ENCODE data around the gene LRRC31. TPM values are rescaled to one million over a fixed set of nuclear protein-coding genes. Genes with fewer than 3 reads are reported as not detected.

Gene LRRC31
- total RNA-seq (not detected), polyA plus RNA-seq (not detected)

DNA sequence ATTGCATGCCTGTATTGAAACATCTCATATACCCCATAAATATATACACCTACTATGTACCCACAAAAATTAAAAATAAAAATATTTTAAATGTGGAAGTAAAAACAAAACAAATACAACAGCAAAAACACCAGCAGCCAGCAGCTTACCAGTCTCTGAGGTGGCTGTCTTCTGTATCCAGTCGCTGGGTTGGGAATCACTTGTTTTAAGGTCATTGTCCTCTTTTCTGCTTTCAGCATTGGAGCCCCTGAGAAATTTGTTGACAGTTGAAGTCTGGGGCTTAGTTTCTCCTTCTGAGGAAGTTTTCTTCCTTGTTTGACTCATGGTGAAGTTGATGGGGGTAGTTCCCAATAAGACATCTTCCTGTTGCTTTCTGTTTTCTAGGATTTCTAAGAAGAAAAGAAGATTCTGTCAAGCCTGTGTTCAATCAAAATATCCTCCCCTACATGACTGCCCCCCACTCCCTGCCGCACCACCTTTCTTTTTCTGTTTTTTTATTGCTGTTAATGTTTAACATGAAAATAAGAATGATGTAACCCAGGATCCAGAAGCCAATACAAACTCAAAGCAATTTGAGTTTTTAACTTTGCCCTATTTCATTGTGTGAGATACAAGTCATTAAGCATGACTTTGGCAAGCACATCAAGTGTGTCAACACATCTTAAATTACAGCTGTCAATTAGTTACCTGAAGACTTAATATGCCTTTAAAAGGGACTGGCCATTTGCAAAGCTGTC is at the start of gene LRRC31:
LRRC31 (minus strand) TSS at position 452 of the 737 bp plus-strand sequence; CDS start at position 324, 128 bp downstream.
- peak within 1 kb of the TSS in 3 of 7 donors; percentile 36 to 73 (median 47) for H3K27ac Mint-ChIP-seq
- Histone ChIP-seq H3K27me3 (ENCODE audit: insufficient read depth, low read length) (peaks cover 4% of the 10 kb centered on the region), H3K4me1 (ENCODE audit: insufficient read depth, low read length) (peaks cover 15% of the 10 kb centered on the region), H3K36me3 (ENCODE audit: insufficient read depth, low read length) (no peaks in the 10 kb centered on the region), H3K4me3 (ENCODE audit: low read length in 2 of 2) (no peak within 1 kb of the TSS), H3K27ac (ENCODE audit: low read depth, low read length) (no peak within 1 kb of the TSS), H3K9me3 (ENCODE audit: control insufficient read depth in 1 of 2, low read length in 2 of 2) (no peaks in the 10 kb centered on the region)
- intact Hi-C loops (cut with micrococcal nuclease) = loop anchor here (10.0 kb wide), 2 partner anchors 225 to 405 kb away; no protein-coding TSS in a partner anchor
- ChIA-PET CTCF (ENCODE audit: partially characterized antibody) (no interaction called here), POLR2A (ENCODE audit: partially characterized antibody) (interaction anchor here (1.8 kb wide), 1 partner anchor 97 kb away, joined by 12 read pairs; the partner anchor contains the start of gene SEC62)
- H3K27me3 Mint-ChIP-seq = peaks cover 0 to under 1% of the 10 kb centered on the region in 2 donors
- H3K9me3 Mint-ChIP-seq = no peaks in the 10 kb centered on the region
- H3K4me1 Mint-ChIP-seq = peaks cover 12 to 27% (median 15%) of the 10 kb centered on the region in 4 donors
- H3K4me3 Mint-ChIP-seq = no peak within 1 kb of the TSS
- no peaks in the 10 kb centered on the region for H3K36me3 Mint-ChIP-seq
- no peak for DNase-seq

- Histone ChIP-seq H3K36me3 (ENCODE audit: insufficient read depth, low read length) (no peaks in the 10 kb centered on the region), H3K4me1 (ENCODE audit: insufficient read depth, low read length) (no peaks in the 10 kb centered on the region), H3K4me3 (ENCODE audit: low read length in 2 of 2) (no peak overlapping the region), H3K27me3 (ENCODE audit: insufficient read depth, low read length) (no peaks in the 10 kb centered on the region), H3K9me3 (ENCODE audit: control insufficient read depth in 1 of 2, low read length in 2 of 2) (no peaks in the 10 kb centered on the region), H3K27ac (ENCODE audit: low read depth, low read length) (no peak overlapping the region)
- intact Hi-C loops (cut with micrococcal nuclease) = no loop called here
- Mint-ChIP-seq H3K4me3 (no peak overlapping the region), H3K27me3 (peaks cover 0 to 2% of the 10 kb centered on the region in 2 donors), H3K9me3 (peaks cover 0 to 2% (median 0%) of the 10 kb centered on the region in 8 donors), H3K4me1 (no peaks in the 10 kb centered on the region), H3K27ac (no peak overlapping the region), H3K36me3 (no peaks in the 10 kb centered on the region)
- no peak for DNase-seq
- ChIA-PET CTCF (ENCODE audit: partially characterized antibody) (interaction anchor here (1.0 kb wide), 1 partner anchor 52 kb away, joined by 4 read pairs; no protein-coding TSS in a partner anchor), POLR2A (ENCODE audit: partially characterized antibody) (no interaction called here)
These were observed 44.6 kb upstream of the LRRC31 start for GRCh38 chr3:169914321-169914720.

DNA sequence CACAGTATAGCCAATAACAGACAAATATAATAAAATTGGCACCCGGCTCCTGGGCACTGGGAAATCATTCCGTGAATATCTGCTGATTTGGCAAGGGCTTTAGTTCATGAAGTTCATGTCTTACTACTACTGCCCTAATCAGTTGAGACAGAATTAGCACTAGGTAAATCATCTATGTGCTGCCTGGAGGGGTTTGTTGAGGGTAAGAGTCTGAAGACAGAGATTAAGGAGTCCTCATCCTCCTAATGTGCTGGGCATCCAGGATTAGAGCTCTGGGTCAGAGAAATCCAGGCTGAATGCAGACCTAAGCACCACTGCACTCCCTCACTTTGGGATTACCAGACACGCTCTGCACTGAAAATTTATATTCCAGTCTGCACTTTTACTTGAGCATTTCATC is 43.6 kb upstream of the LRRC31 start:
- H3K36me3 ChIP-seq (ENCODE audit: insufficient read depth, low read length) = no peaks in the 10 kb centered on the region
- intact Hi-C loops (cut with micrococcal nuclease) = no loop called here
- ChIA-PET CTCF (ENCODE audit: partially characterized antibody) (no interaction called here), POLR2A (ENCODE audit: partially characterized antibody) (no interaction called here)
- H3K4me3 ChIP-seq (ENCODE audit: low read length in 2 of 2) = no peak overlapping the region
- Mint-ChIP-seq H3K27me3 (peaks cover 2 to 3% of the 10 kb centered on the region in 2 donors), H3K4me3 (no peak overlapping the region), H3K27ac (no peak overlapping the region), H3K9me3 (peaks cover 0 to 2% (median 0%) of the 10 kb centered on the region in 8 donors), H3K36me3 (no peaks in the 10 kb centered on the region), H3K4me1 (no peaks in the 10 kb centered on the region)
- H3K27me3 ChIP-seq (ENCODE audit: insufficient read depth, low read length) = no peaks in the 10 kb centered on the region
- no peak overlapping the region for H3K27ac ChIP-seq (ENCODE audit: low read depth, low read length)
- no peak for DNase-seq
- H3K9me3 ChIP-seq (ENCODE audit: control insufficient read depth in 1 of 2, low read length in 2 of 2) = no peaks in the 10 kb centered on the region
- no peaks in the 10 kb centered on the region for H3K4me1 ChIP-seq (ENCODE audit: insufficient read depth, low read length)

- H3K27ac ChIP-seq (ENCODE audit: low read depth, low read length) = no peak within 1 kb of the TSS
- ChIA-PET CTCF (ENCODE audit: partially characterized antibody) (no interaction called here), POLR2A (ENCODE audit: partially characterized antibody) (no interaction called here)
- H3K36me3 ChIP-seq (ENCODE audit: insufficient read depth, low read length) = no peaks in the 10 kb centered on the region
- Mint-ChIP-seq H3K4me1 (no peaks in the 10 kb centered on the region), H3K4me3 (no peak within 1 kb of the TSS), H3K27me3 (peaks cover 2 to 3% of the 10 kb centered on the region in 2 donors), H3K36me3 (no peaks in the 10 kb centered on the region), H3K9me3 (no peaks in the 10 kb centered on the region), H3K27ac (no peak within 1 kb of the TSS)
- no peak for DNase-seq
- no peak within 1 kb of the TSS for H3K4me3 ChIP-seq (ENCODE audit: low read length in 2 of 2)
- intact Hi-C loops (cut with micrococcal nuclease) = no loop called here
- H3K9me3 ChIP-seq (ENCODE audit: control insufficient read depth in 1 of 2, low read length in 2 of 2) = no peaks in the 10 kb centered on the region
- no peaks in the 10 kb centered on the region for H3K4me1 ChIP-seq (ENCODE audit: insufficient read depth, low read length)
- no peaks in the 10 kb centered on the region for H3K27me3 ChIP-seq (ENCODE audit: insufficient read depth, low read length)
These were observed 41.5 kb upstream of the LRRC31 start, which contains the start of gene SAMD7 for GRCh38 chr3:169911272-169911671. SAMD7 (plus strand) TSS chr3:169911572; CDS start chr3:169919499, 7,927 bp downstream.

DNA sequence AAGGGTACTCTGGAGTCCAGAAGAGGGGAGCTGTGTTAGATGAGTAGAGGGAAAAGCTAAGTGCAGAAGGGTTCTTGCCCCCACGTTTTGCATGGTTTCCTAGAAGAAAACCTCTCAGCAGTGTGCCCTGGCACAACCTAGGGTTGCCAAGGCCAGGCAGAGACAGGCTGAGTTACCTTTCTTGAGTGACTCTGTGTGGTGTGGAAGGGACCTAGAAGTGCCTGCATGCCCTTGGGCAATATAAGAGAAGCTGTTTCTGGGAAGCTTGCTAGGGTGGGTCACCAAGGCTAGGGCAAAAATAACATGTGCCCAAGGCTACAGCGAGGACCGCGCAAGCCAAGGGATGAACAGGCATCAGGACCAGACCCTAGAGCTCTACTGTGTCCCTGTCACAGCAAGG is 38.2 kb upstream of the LRRC31 start:
- intact Hi-C loops (cut with micrococcal nuclease) = no loop called here
- no peak overlapping the region for H3K4me3 Mint-ChIP-seq
- CTCF ChIA-PET (ENCODE audit: partially characterized antibody) = no interaction called here
- no peaks in the 10 kb centered on the region for H3K4me1 Mint-ChIP-seq
- H3K27ac Mint-ChIP-seq = no peak overlapping the region
- POLR2A ChIA-PET (ENCODE audit: partially characterized antibody) = no interaction called here
- H3K36me3 Mint-ChIP-seq = peaks cover 0 to 1% of the 10 kb centered on the region in 2 donors
- H3K27me3 Mint-ChIP-seq = peaks cover 4 to 6% of the 10 kb centered on the region in 2 donors
- H3K36me3 ChIP-seq (ENCODE audit: insufficient read depth, low read length) = no peaks in the 10 kb centered on the region
- no peaks in the 10 kb centered on the region for H3K9me3 ChIP-seq (ENCODE audit: control insufficient read depth in 1 of 2, low read length in 2 of 2)
- H3K9me3 Mint-ChIP-seq = peaks cover 0 to 7% (median 2%) of the 10 kb centered on the region in 8 donors
- no peak overlapping the region for H3K27ac ChIP-seq (ENCODE audit: low read depth, low read length)
- no peak overlapping the region for H3K4me3 ChIP-seq (ENCODE audit: low read length in 2 of 2)
- H3K27me3 ChIP-seq (ENCODE audit: insufficient read depth, low read length) = no peaks in the 10 kb centered on the region
- no peak for DNase-seq
- H3K4me1 ChIP-seq (ENCODE audit: insufficient read depth, low read length) = no peaks in the 10 kb centered on the region

- peaks cover 0 to 1% of the 10 kb centered on the region in 2 donors for H3K36me3 Mint-ChIP-seq
- no peaks in the 10 kb centered on the region for H3K27me3 ChIP-seq (ENCODE audit: insufficient read depth, low read length)
- H3K27me3 Mint-ChIP-seq = peaks cover 4 to 6% of the 10 kb centered on the region in 2 donors
- H3K27ac ChIP-seq (ENCODE audit: low read depth, low read length) = no peak overlapping the region
- no peaks in the 10 kb centered on the region for H3K9me3 ChIP-seq (ENCODE audit: control insufficient read depth in 1 of 2, low read length in 2 of 2)
- POLR2A ChIA-PET (ENCODE audit: partially characterized antibody) = no interaction called here
- H3K27ac Mint-ChIP-seq = no peak overlapping the region
- peaks cover 0 to 11% (median 4%) of the 10 kb centered on the region in 8 donors for H3K9me3 Mint-ChIP-seq
- no peak overlapping the region for H3K4me3 Mint-ChIP-seq
- CTCF ChIA-PET (ENCODE audit: partially characterized antibody) = no interaction called here
- intact Hi-C loops (cut with micrococcal nuclease) = no loop called here
- DNase-seq = no peak
- no peaks in the 10 kb centered on the region for H3K36me3 ChIP-seq (ENCODE audit: insufficient read depth, low read length)
- no peaks in the 10 kb centered on the region for H3K4me1 Mint-ChIP-seq
- no peak overlapping the region for H3K4me3 ChIP-seq (ENCODE audit: low read length in 2 of 2)
- H3K4me1 ChIP-seq (ENCODE audit: insufficient read depth, low read length) = no peaks in the 10 kb centered on the region
These were observed 37.7 kb upstream of the LRRC31 start for GRCh38 chr3:169907476-169907875.

DNA sequence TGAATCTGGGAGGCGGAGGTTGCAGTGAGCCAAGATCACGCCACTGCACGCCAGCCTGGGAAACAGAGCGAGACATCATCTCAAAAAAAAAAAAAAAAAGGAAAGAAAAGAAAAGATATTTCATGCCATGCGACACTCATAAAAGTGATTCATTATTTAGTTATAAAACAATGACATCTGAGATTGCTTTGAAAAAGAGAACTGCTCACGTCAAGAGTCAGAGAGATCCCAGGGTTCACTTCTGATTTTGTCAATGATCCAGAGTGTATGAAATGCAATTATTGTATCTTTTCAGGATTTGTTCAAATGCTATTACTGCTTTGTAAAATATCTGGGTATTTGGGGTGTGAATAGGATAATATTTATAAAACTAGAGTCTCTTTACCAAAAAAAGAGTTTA is 35.7 kb upstream of the LRRC31 start:
- Mint-ChIP-seq H3K9me3 (peaks cover 0 to 24% (median 21%) of the 10 kb centered on the region in 8 donors), H3K27ac (no peak overlapping the region), H3K27me3 (peaks cover 4 to 6% of the 10 kb centered on the region in 2 donors), H3K4me3 (no peak overlapping the region), H3K36me3 (peaks cover 0 to 7% of the 10 kb centered on the region in 2 donors), H3K4me1 (no peaks in the 10 kb centered on the region)
- Histone ChIP-seq H3K4me1 (ENCODE audit: insufficient read depth, low read length) (no peaks in the 10 kb centered on the region), H3K9me3 (ENCODE audit: control insufficient read depth in 1 of 2, low read length in 2 of 2) (no peaks in the 10 kb centered on the region), H3K27ac (ENCODE audit: low read depth, low read length) (no peak overlapping the region), H3K36me3 (ENCODE audit: insufficient read depth, low read length) (no peaks in the 10 kb centered on the region), H3K4me3 (ENCODE audit: low read length in 2 of 2) (no peak overlapping the region), H3K27me3 (ENCODE audit: insufficient read depth, low read length) (no peaks in the 10 kb centered on the region)
- CTCF ChIA-PET (ENCODE audit: partially characterized antibody) = no interaction called here
- DNase-seq = no peak
- POLR2A ChIA-PET (ENCODE audit: partially characterized antibody) = no interaction called here
- intact Hi-C loops (cut with micrococcal nuclease) = no loop called here

Measured in CD4-positive, alpha-beta memory T cell (primary cell).